Neural cell (in vitro differentiated cells): ENCODE results near the gene MCTP2.

ENCODE experiments used
- CTCF ChIP-seq: fragments of 450-650 bp; IDR thresholded peaks from 2 replicates; pipeline ENCODE4 v1.5.1; 2014; ENCODE audit warnings: antibody characterized with exemption, mild to moderate bottlenecking, moderate library complexity; ENCODE audit not compliant: poor library complexity, severe bottlenecking
- EP300 ChIP-seq: fragments of 450-650 bp; conservative IDR thresholded peaks from 2 replicates; pipeline ENCODE4 v1.6.1; 2014; ENCODE audit warnings: antibody characterized with exemption, mild to moderate bottlenecking, moderate library complexity; ENCODE audit not compliant: poor library complexity, severe bottlenecking
- EZH2 ChIP-seq: fragments of 200-600, 300-800 bp; shearing (Covaris generic), sonication (generic); IDR thresholded peaks from 2 replicates; pipeline ENCODE4 v1.6.1; 2014; ENCODE audit warnings: antibody characterized with exemption, low read length, borderline replicate concordance, mild to moderate bottlenecking; ENCODE audit not compliant: insufficient read depth, poor library complexity, severe bottlenecking
- MXI1 ChIP-seq: fragments of 450-650 bp; conservative IDR thresholded peaks from 2 replicates; pipeline ENCODE4 v1.6.1; 2014; ENCODE audit warnings: antibody characterized with exemption, mild to moderate bottlenecking; ENCODE audit not compliant: poor library complexity, severe bottlenecking
- POLR2AphosphoS5 ChIP-seq: IDR thresholded peaks from 2 replicates; pipeline ENCODE4 v1.6.1; 2012
- RAD21 ChIP-seq: fragments of 450-650 bp; conservative IDR thresholded peaks from 2 replicates; pipeline ENCODE4 v1.6.1; 2014; ENCODE audit warnings: antibody characterized with exemption, mild to moderate bottlenecking, moderate library complexity
- REST ChIP-seq: IDR thresholded peaks from 2 replicates; pipeline ENCODE4 v1.6.1; 2012; ENCODE audit warnings: borderline replicate concordance
- SMC3 ChIP-seq: fragments of 450-650 bp; conservative IDR thresholded peaks from 2 replicates; pipeline ENCODE4 v1.6.1; 2014; ENCODE audit warnings: antibody characterized with exemption, mild to moderate bottlenecking, moderate library complexity; ENCODE audit not compliant: poor library complexity
- TAF1 ChIP-seq: IDR thresholded peaks from 2 replicates; pipeline ENCODE4 v1.6.1; 2012; ENCODE audit warnings: low read depth

- no peak for TF ChIP-seq CTCF
- no peak for TF ChIP-seq POLR2AphosphoS5
- TF ChIP-seq RAD21, result no peak
- no peak for TF ChIP-seq EZH2
- TF ChIP-seq REST, result no peak
- no peak for TF ChIP-seq MXI1
- TF ChIP-seq SMC3, result no peak
- TF ChIP-seq EP300, result no peak
- no peak for TF ChIP-seq TAF1
These were observed 122.1 kb downstream of the MCTP2 start for GRCh38 chr15:94353488-94353820.
